Measurements from ENCODE around the gene ANKRD66. TPM values are rescaled to one million over a fixed set of nuclear protein-coding genes. Genes with fewer than 3 reads are reported as not detected.

Gene ANKRD66
- total RNA-seq, 4 donors from 2014 or later, result not detected

- Histone ChIP-seq H3K27ac (replicated peaks in 1 of 4) (no peak overlapping the region), H3K27me3 (no peaks in the 10 kb centered on the region), H3K36me3 (no peaks in the 10 kb centered on the region), H3K4me1 (no peaks in the 10 kb centered on the region), H3K9me3 (no peaks in the 10 kb centered on the region), H3K4me3 (no peak overlapping the region)
- 86% methylated on average over 5 of the region's 5 CpGs for WGBS
- DNase-seq (ENCODE audit: extremely low spot score), result no peak
- intact Hi-C loops (cut with DNase I), result no loop called here
- TF ChIP-seq POLR2AphosphoS5 (IDR thresholded peaks at IDR 0.05) (no peak), EP300 (IDR thresholded peaks at IDR 0.05) (no peak), POLR2A (IDR thresholded peaks at IDR 0.05; ENCODE audit: low read depth) (no peak)
- TF ChIP-seq, protein P1, sequence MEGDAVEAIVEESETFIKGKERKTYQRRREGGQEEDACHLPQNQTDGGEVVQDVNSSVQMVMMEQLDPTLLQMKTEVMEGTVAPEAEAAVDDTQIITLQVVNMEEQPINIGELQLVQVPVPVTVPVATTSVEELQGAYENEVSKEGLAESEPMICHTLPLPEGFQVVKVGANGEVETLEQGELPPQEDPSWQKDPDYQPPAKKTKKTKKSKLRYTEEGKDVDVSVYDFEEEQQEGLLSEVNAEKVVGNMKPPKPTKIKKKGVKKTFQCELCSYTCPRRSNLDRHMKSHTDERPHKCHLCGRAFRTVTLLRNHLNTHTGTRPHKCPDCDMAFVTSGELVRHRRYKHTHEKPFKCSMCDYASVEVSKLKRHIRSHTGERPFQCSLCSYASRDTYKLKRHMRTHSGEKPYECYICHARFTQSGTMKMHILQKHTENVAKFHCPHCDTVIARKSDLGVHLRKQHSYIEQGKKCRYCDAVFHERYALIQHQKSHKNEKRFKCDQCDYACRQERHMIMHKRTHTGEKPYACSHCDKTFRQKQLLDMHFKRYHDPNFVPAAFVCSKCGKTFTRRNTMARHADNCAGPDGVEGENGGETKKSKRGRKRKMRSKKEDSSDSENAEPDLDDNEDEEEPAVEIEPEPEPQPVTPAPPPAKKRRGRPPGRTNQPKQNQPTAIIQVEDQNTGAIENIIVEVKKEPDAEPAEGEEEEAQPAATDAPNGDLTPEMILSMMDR (IDR thresholded peaks at IDR 0.05), result no peak
These were observed 29.5 kb downstream of the ANKRD66 start for GRCh38 chr6:46776070-46776712.

DNA sequence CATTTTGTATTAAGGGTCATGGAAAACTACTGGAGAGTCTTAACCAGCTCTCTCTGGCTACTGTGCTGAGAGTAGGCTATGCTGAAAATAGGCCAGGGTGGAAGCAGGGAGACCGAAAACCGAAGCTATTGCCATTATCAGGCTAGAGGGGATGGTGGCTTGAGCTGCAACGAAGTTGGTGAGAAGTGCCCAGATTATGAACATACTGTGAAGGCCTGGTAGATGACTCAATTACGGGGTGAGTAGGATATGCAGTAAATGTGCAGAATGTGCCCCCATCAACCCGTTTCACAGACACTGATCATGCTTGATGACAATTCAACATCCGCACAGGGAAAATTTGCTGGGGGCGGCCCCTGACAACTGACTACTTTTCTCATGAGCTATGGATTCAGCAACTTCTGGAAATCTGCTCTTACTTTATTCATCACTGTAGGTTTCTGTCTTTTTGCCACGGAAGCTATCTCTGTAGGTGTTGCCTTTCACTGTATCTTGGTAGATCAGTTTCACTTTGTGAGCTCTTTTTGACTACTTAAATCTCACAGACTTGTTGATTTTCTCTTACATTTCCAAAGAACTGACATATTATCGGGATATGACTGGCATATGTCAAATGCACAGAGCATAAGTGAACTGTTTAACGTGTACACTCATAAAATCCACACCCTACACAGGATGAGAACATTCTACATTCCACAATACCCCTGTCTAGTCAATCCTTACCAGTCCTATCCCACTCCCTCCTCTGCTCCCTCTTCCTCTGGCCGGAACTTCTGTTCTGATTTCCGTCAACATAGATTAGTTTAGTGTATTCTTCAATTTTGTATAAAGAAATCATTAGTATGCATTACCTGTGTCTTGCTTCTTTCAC, 31.0 kb downstream of the ANKRD66 start:
- WGBS, result 84% methylated on average over 12 of the region's 12 CpGs
- Histone ChIP-seq H3K27me3 (no peaks in the 10 kb centered on the region), H3K36me3 (no peaks in the 10 kb centered on the region), H3K4me1 (no peaks in the 10 kb centered on the region), H3K27ac (replicated peaks in 1 of 4) (no peak overlapping the region), H3K9me3 (no peaks in the 10 kb centered on the region), H3K4me3 (no peak overlapping the region)
- intact Hi-C loops (cut with DNase I), result no loop called here
- TF ChIP-seq POLR2A (IDR thresholded peaks at IDR 0.05; ENCODE audit: low read depth) (no peak), POLR2AphosphoS5 (IDR thresholded peaks at IDR 0.05) (no peak), EP300 (IDR thresholded peaks at IDR 0.05) (no peak)
- TF ChIP-seq, protein P1 (IDR thresholded peaks at IDR 0.05), result no peak
- no peak for DNase-seq (ENCODE audit: extremely low spot score)

- H3K36me3 ChIP-seq, result no peaks in the 10 kb centered on the region
- H3K4me1 ChIP-seq, result no peaks in the 10 kb centered on the region
- intact Hi-C loops (cut with DNase I), result loop anchor here (5.0 kb wide), 1 partner anchor 689 kb away; no protein-coding TSS in a partner anchor
- DNase-seq (ENCODE audit: extremely low spot score), result no peak
- no peaks in the 10 kb centered on the region for H3K9me3 ChIP-seq
- no peak overlapping the region for H3K4me3 ChIP-seq
- H3K27ac ChIP-seq (replicated peaks in 1 of 4), result no peak overlapping the region
- no peaks in the 10 kb centered on the region for H3K27me3 ChIP-seq
- 34% methylated on average over 6 of the region's 6 CpGs for WGBS
- TF ChIP-seq EP300 (IDR thresholded peaks at IDR 0.05), result no peak
- no peak for TF ChIP-seq POLR2A (IDR thresholded peaks at IDR 0.05; ENCODE audit: low read depth)
- TF ChIP-seq POLR2AphosphoS5 (IDR thresholded peaks at IDR 0.05), result no peak
- TF ChIP-seq, protein P1 (IDR thresholded peaks at IDR 0.05), result peak; percentile 37 to 62 (median 47)
These were observed 35.0 kb downstream of the ANKRD66 start for GRCh38 chr6:46781478-46782378.

- TF ChIP-seq, protein P1 (IDR thresholded peaks at IDR 0.05), result no peak
- no peak for TF ChIP-seq EP300 (IDR thresholded peaks at IDR 0.05)
- no peak for TF ChIP-seq POLR2AphosphoS5 (IDR thresholded peaks at IDR 0.05)
- no peak for TF ChIP-seq POLR2A (IDR thresholded peaks at IDR 0.05; ENCODE audit: low read depth)
- 75% methylated on average over 1 of the region's 1 CpG for WGBS
These were observed 37.8 kb downstream of the ANKRD66 start for GRCh38 chr6:46784535-46784934.

More at GRCh38 chr6:46784535-46784934, 37.8 kb downstream of the ANKRD66 start:
- Histone ChIP-seq H3K27ac (replicated peaks in 1 of 4) (no peak overlapping the region), H3K36me3 (no peaks in the 10 kb centered on the region), H3K4me3 (no peak overlapping the region), H3K4me1 (no peaks in the 10 kb centered on the region), H3K27me3 (no peaks in the 10 kb centered on the region), H3K9me3 (no peaks in the 10 kb centered on the region)
- DNase-seq (ENCODE audit: extremely low spot score), result no peak
- intact Hi-C loops (cut with DNase I), result loop anchor here (5.0 kb wide), 1 partner anchor 692 kb away; no protein-coding TSS in a partner anchor
